Measurements from ENCODE around the gene CRIM1. TPM values are rescaled to one million over a fixed set of nuclear protein-coding genes. Genes with fewer than 3 reads are reported as not detected.

Gene CRIM1
- total RNA-seq, 4 donors from 2014 or later: 16.4 to 107 (median 29.9) TPM

- H3K36me3 ChIP-seq: peaks cover 0 to 70% (median 0%) of the 10 kb centered on the region in 3 donors
- intact Hi-C loops (cut with DNase I): no loop called here
- no peaks in the 10 kb centered on the region for H3K9me3 ChIP-seq
- TF ChIP-seq CTCF (IDR thresholded peaks at IDR 0.05): no peak
- TF ChIP-seq POLR2A (IDR thresholded peaks at IDR 0.05): no peak
- 86% methylated on average over 3 of the region's 3 CpGs for WGBS, 2 donors
- H3K4me1 ChIP-seq: no peaks in the 10 kb centered on the region
- no peak overlapping the region for H3K4me3 ChIP-seq
- H3K27me3 ChIP-seq: no peaks in the 10 kb centered on the region
- no peak overlapping the region for H3K27ac ChIP-seq
- no peak for DNase-seq
Observed at GRCh38 chr2:36536776-36537175, 181.2 kb downstream of the CRIM1 start.

GRCh38 chr2:36538335-36538734 lies 182.8 kb downstream of the CRIM1 start:
- intact Hi-C loops (cut with DNase I): no loop called here
- peaks cover 0 to 76% (median 0%) of the 10 kb centered on the region in 3 donors for H3K36me3 ChIP-seq
- no peak overlapping the region for H3K4me3 ChIP-seq
- no peak for DNase-seq
- H3K27ac ChIP-seq: no peak overlapping the region
- 91 to 95% methylated on average over 5 of the region's 5 CpGs for WGBS, 2 donors
- TF ChIP-seq CTCF (IDR thresholded peaks at IDR 0.05) (no peak), POLR2A (IDR thresholded peaks at IDR 0.05) (no peak)
- no peaks in the 10 kb centered on the region for H3K9me3 ChIP-seq
- H3K4me1 ChIP-seq: no peaks in the 10 kb centered on the region
- no peaks in the 10 kb centered on the region for H3K27me3 ChIP-seq

- Histone ChIP-seq H3K27me3 (no peaks in the 10 kb centered on the region), H3K4me1 (no peaks in the 10 kb centered on the region), H3K27ac (no peak overlapping the region), H3K4me3 (no peak overlapping the region), H3K9me3 (no peaks in the 10 kb centered on the region), H3K36me3 (peaks cover 0 to 89% (median 0%) of the 10 kb centered on the region in 3 donors)
- no peak for TF ChIP-seq POLR2A (IDR thresholded peaks at IDR 0.05)
- no peak for TF ChIP-seq CTCF (IDR thresholded peaks at IDR 0.05)
- WGBS, 2 donors: 70 to 78% methylated on average over 7 of the region's 7 CpGs
- no peak for DNase-seq
- intact Hi-C loops (cut with DNase I): no loop called here
Observed at GRCh38 chr2:36539631-36540030, 184.1 kb downstream of the CRIM1 start.

GRCh38 chr2:36540986-36541754 lies 185.6 kb downstream of the CRIM1 start:
- Histone ChIP-seq H3K27ac (peak overlapping the region in 3 of 4 donors; percentile 13 to 57 (median 19)), H3K27me3 (no peaks in the 10 kb centered on the region), H3K9me3 (no peaks in the 10 kb centered on the region), H3K4me3 (no peak overlapping the region), H3K36me3 (peaks cover 0 to 99% (median 4%) of the 10 kb centered on the region in 3 donors), H3K4me1 (no peaks in the 10 kb centered on the region)
- TF ChIP-seq CTCF (IDR thresholded peaks at IDR 0.05) (no peak), POLR2A (IDR thresholded peaks at IDR 0.05) (no peak)
- DNase-seq: no peak
- WGBS, 2 donors: 89 to 94% methylated on average over 11 of the region's 11 CpGs
- intact Hi-C loops (cut with DNase I): no loop called here

- Histone ChIP-seq H3K27me3 (no peaks in the 10 kb centered on the region), H3K4me1 (no peaks in the 10 kb centered on the region), H3K27ac (peak overlapping the region in 3 of 4 donors; percentile 13 to 57 (median 19)), H3K9me3 (no peaks in the 10 kb centered on the region), H3K4me3 (no peak overlapping the region), H3K36me3 (peaks cover 0 to 99% (median 4%) of the 10 kb centered on the region in 3 donors)
- intact Hi-C loops (cut with DNase I): no loop called here
- TF ChIP-seq CTCF (IDR thresholded peaks at IDR 0.05): no peak
- TF ChIP-seq POLR2A (IDR thresholded peaks at IDR 0.05): no peak
- WGBS, 2 donors: 65 to 90% methylated on average over 4 of the region's 4 CpGs
- no peak for DNase-seq
Observed at GRCh38 chr2:36541891-36542595, 186.5 kb downstream of the CRIM1 start.
